ENCODE data around the gene RPS15. TPM values are rescaled to one million over a fixed set of nuclear protein-coding genes. Genes with fewer than 3 reads are reported as not detected.

RPS15 gene
- total and polyA plus RNA-seq, 9 of the 15 experiments (the other 6 are each of a cell fraction or from before 2014, with no cell fraction given) = 605 to 2,791 (median 957) TPM

- TF ChIP-seq SMARCE1 (IDR thresholded peaks at IDR 0.05) = no peak
- TF ChIP-seq BHLHE40 (IDR thresholded peaks at IDR 0.05; ENCODE audit: low read length) = peak; percentile 23; the same call in 1 of the 2 replicates
- no peak for TF ChIP-seq HNRNPH1 (optimal IDR thresholded peaks at IDR 0.05; ENCODE audit: low read depth, low read length)
- no peak for TF ChIP-seq ZNF766 (CRISPR knock-in tag; conservative IDR thresholded peaks at IDR 0.05)
- TF ChIP-seq FOXA3 (CRISPR knock-in tag; conservative IDR thresholded peaks at IDR 0.05 in 1 of 2, IDR thresholded peaks at IDR 0.05 in 1 of 2) = no peak
- TF ChIP-seq, protein P1, sequence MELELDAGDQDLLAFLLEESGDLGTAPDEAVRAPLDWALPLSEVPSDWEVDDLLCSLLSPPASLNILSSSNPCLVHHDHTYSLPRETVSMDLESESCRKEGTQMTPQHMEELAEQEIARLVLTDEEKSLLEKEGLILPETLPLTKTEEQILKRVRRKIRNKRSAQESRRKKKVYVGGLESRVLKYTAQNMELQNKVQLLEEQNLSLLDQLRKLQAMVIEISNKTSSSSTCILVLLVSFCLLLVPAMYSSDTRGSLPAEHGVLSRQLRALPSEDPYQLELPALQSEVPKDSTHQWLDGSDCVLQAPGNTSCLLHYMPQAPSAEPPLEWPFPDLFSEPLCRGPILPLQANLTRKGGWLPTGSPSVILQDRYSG (tag; conservative IDR thresholded peaks at IDR 0.05; ENCODE audit: low read depth) = 0 out of 2 replicates have a peak, but pooled peaks have one; percentile 20
- no peak for TF ChIP-seq CHAMP1 (IDR thresholded peaks at IDR 0.05)
- peak in 1 of 2 experiments; percentile 63; a peak in 1 of 4 replicates for TF ChIP-seq KDM1A (IDR thresholded peaks at IDR 0.05)
- TF ChIP-seq ZNF263 (CRISPR knock-in tag; IDR thresholded peaks at IDR 0.05; ENCODE audit: borderline replicate concordance) = peak; percentile 88
- no peak for TF ChIP-seq ZNF408 (CRISPR knock-in tag; IDR thresholded peaks at IDR 0.05; ENCODE audit: low read depth)
- TF ChIP-seq ZMIZ1 (IDR thresholded peaks at IDR 0.05; ENCODE audit: low read depth in 2 of 2, low read length in 2 of 2) = no peak
- no peak for TF ChIP-seq ZNF668 (CRISPR knock-in tag; IDR thresholded peaks at IDR 0.05)
- no peak; the same call in 1 of the 2 replicates for TF ChIP-seq FOXJ2 (tag; IDR thresholded peaks at IDR 0.05)
- TF ChIP-seq KLF10 (CRISPR knock-in tag; IDR thresholded peaks at IDR 0.05) = no peak
- TF ChIP-seq PKNOX1 (IDR thresholded peaks at IDR 0.05) = peak; percentile 97
- TF ChIP-seq, protein P2, sequence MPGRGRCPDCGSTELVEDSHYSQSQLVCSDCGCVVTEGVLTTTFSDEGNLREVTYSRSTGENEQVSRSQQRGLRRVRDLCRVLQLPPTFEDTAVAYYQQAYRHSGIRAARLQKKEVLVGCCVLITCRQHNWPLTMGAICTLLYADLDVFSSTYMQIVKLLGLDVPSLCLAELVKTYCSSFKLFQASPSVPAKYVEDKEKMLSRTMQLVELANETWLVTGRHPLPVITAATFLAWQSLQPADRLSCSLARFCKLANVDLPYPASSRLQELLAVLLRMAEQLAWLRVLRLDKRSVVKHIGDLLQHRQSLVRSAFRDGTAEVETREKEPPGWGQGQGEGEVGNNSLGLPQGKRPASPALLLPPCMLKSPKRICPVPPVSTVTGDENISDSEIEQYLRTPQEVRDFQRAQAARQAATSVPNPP (IDR thresholded peaks at IDR 0.05; ENCODE audit: borderline replicate concordance, insufficient read depth, insufficient read length) = no peak
- TF ChIP-seq MAFK (IDR thresholded peaks at IDR 0.05; ENCODE audit: low read length) = no peak
- TF ChIP-seq HDAC2 (IDR thresholded peaks at IDR 0.05) = peak; percentile 75; the same call in 1 of the 2 replicates
Measured at GRCh38 chr19:1478934-1479707, 40.9 kb downstream of the RPS15 start, which contains the start of gene C19orf25 (continued).

All from K562 (cell line).